OCI-LY3 (cell line): ENCODE data around the gene ITM2C.

Experiments used
- H2AFZ ChIP-seq: fragments of 200-600, 300-600 bp; shearing (Covaris generic); 2 replicates; pipeline ENCODE4 v1.6.0; 2014; ENCODE audit warnings: antibody characterized with exemption, low read depth, low read length
- H3K27ac ChIP-seq: fragments of 200-600, 300-600 bp; sonication (generic); 2 replicates; pipeline ENCODE4 v1.5.1; 2014; ENCODE audit warnings: mild to moderate bottlenecking, low read length, moderate library complexity, mixed read lengths
- H3K27me3 ChIP-seq: fragments of 200-600, 300-600 bp; sonication (generic); 2 replicates; pipeline ENCODE4 v1.6.1; 2014; ENCODE audit warnings: low read depth, low read length, mixed read lengths
- H3K36me3 ChIP-seq: fragments of 200-600, 300-600 bp; sonication (generic); replicated peaks from 2 replicates; pipeline ENCODE3; 2014; ENCODE audit warnings: low read depth, low read length, mixed read lengths
- H3K4me1 ChIP-seq: fragments of 300-600, 200-600 bp; sonication (generic); 2 replicates; pipeline ENCODE4 v1.6.1; 2014; ENCODE audit warnings: low read length, mixed read lengths
- H3K4me2 ChIP-seq: fragments of 200-600, 300-600 bp; sonication (generic); 2 replicates; pipeline ENCODE4 v1.6.1; 2014; ENCODE audit warnings: low read length, mixed read lengths
- H3K4me3 ChIP-seq: fragments of 300-600, 200-600 bp; sonication (generic); 2 replicates; pipeline ENCODE4 v1.5.1; 2014; ENCODE audit warnings: antibody characterized with exemption, mild to moderate bottlenecking, low read length, moderate library complexity
- H3K79me2 ChIP-seq: fragments of 300-600, 200-600 bp; shearing (Covaris generic); 2 replicates; pipeline ENCODE4 v1.6.1; 2014; ENCODE audit warnings: mild to moderate bottlenecking, low read length, mixed read lengths
- H3K9ac ChIP-seq: fragments of 300-600, 200-600 bp; shearing (Covaris generic); 2 replicates; pipeline ENCODE4 v1.6.0; 2014; ENCODE audit warnings: mild to moderate bottlenecking, low read length, moderate library complexity
- H3K9me3 ChIP-seq: fragments of 200-600, 300-600 bp; shearing (Covaris generic); 2 replicates; pipeline ENCODE4 v1.6.1; 2014; ENCODE audit warnings: low read length, mixed read lengths; ENCODE audit not compliant: insufficient read depth
- H4K20me1 ChIP-seq: fragments of 200-600, 300-600 bp; sonication (generic); 2 replicates; pipeline ENCODE4 v1.6.1; 2016; ENCODE audit warnings: low read length, mixed read lengths; ENCODE audit not compliant: insufficient read depth
- CTCF ChIP-seq: fragments of 200-600, 300-600 bp; sonication (generic); IDR thresholded peaks from 2 replicates; pipeline ENCODE4 v1.5.1; 2014; ENCODE audit warnings: antibody characterized with exemption, low read length, low read depth
- EZH2phosphoT487 ChIP-seq: fragments of 200-600 bp; shearing (Covaris generic); IDR thresholded peaks from 2 replicates; pipeline ENCODE4 v1.6.1; 2018; ENCODE audit warnings: antibody characterized with exemption, mixed run types, low read depth

ITM2C gene

GRCh38 chr2:230821261-230821990 lies 43.3 kb upstream of the ITM2C start:
- H2AFZ ChIP-seq, result no peak overlapping the region
- no peak overlapping the region for H3K4me2 ChIP-seq
- no peaks in the 10 kb centered on the region for H3K9me3 ChIP-seq
- no peaks in the 10 kb centered on the region for H4K20me1 ChIP-seq
- no peak overlapping the region for H3K27ac ChIP-seq
- no peak overlapping the region for H3K9ac ChIP-seq
- H3K4me3 ChIP-seq, result no peak overlapping the region
- TF ChIP-seq EZH2phosphoT487 (no peak), CTCF (no peak)
- H3K4me1 ChIP-seq, result peaks cover 3% of the 10 kb centered on the region; the same call in 1 of the 2 replicates
- peaks cover 19% of the 10 kb centered on the region for H3K36me3 ChIP-seq
- no peaks in the 10 kb centered on the region for H3K27me3 ChIP-seq
- no peaks in the 10 kb centered on the region for H3K79me2 ChIP-seq

GRCh38 chr2:230821991-230822520 lies 42.7 kb upstream of the ITM2C start:
- TF ChIP-seq EZH2phosphoT487 (no peak), CTCF (no peak)
- H3K79me2 ChIP-seq, result no peaks in the 10 kb centered on the region
- H3K36me3 ChIP-seq, result peaks cover 14% of the 10 kb centered on the region
- H3K27me3 ChIP-seq, result no peaks in the 10 kb centered on the region
- no peak overlapping the region for H3K9ac ChIP-seq
- no peak overlapping the region for H3K4me3 ChIP-seq
- H3K4me2 ChIP-seq, result no peak overlapping the region
- no peaks in the 10 kb centered on the region for H3K9me3 ChIP-seq
- H2AFZ ChIP-seq, result no peak overlapping the region
- no peak overlapping the region for H3K27ac ChIP-seq
- H4K20me1 ChIP-seq, result no peaks in the 10 kb centered on the region
- peaks cover 3% of the 10 kb centered on the region; the same call in 1 of the 2 replicates for H3K4me1 ChIP-seq

GRCh38 chr2:230823264-230823964 lies 41.3 kb upstream of the ITM2C start:
- no peaks in the 10 kb centered on the region for H3K27me3 ChIP-seq
- no peak overlapping the region for H3K4me2 ChIP-seq
- H3K9me3 ChIP-seq, result no peaks in the 10 kb centered on the region
- H3K27ac ChIP-seq, result no peak overlapping the region
- peaks cover 3% of the 10 kb centered on the region; the same call in 1 of the 2 replicates for H3K4me1 ChIP-seq
- H3K79me2 ChIP-seq, result no peaks in the 10 kb centered on the region
- TF ChIP-seq EZH2phosphoT487 (no peak), CTCF (no peak)
- H2AFZ ChIP-seq, result no peak overlapping the region
- no peak overlapping the region for H3K9ac ChIP-seq
- no peaks in the 10 kb centered on the region for H4K20me1 ChIP-seq
- no peak overlapping the region for H3K4me3 ChIP-seq
- peaks cover 6% of the 10 kb centered on the region for H3K36me3 ChIP-seq

- peaks cover 3% of the 10 kb centered on the region; the same call in 1 of the 2 replicates for H3K4me1 ChIP-seq
- H3K36me3 ChIP-seq, result no peaks in the 10 kb centered on the region
- no peak overlapping the region for H3K9ac ChIP-seq
- H3K9me3 ChIP-seq, result no peaks in the 10 kb centered on the region
- peak overlapping the region; percentile 52 for H3K4me2 ChIP-seq
- no peaks in the 10 kb centered on the region for H4K20me1 ChIP-seq
- no peaks in the 10 kb centered on the region for H3K79me2 ChIP-seq
- no peaks in the 10 kb centered on the region for H3K27me3 ChIP-seq
- peak overlapping the region; percentile 9; the same call in 1 of the 2 replicates for H3K4me3 ChIP-seq
- TF ChIP-seq EZH2phosphoT487 (no peak), CTCF (peak; percentile 60)
- H3K27ac ChIP-seq, result no peak overlapping the region
- H2AFZ ChIP-seq, result no peak overlapping the region
These were observed 40.2 kb upstream of the ITM2C start for GRCh38 chr2:230824406-230824978.
